Esophagus squamous epithelium (tissue), 4 donors: ENCODE data around the gene DTNA.

ENCODE experiments used
- CTCF ChIP-seq, 6 experiments: fragments of 450-650 bp in 4 of 6; fragments of 200-600 bp in 2 of 6; sonication (generic) in 2 of 6; IDR thresholded peaks; one replicate each; pipeline ENCODE4 v1.5.1; 2016 to 2019; ENCODE audit warnings: antibody characterized with exemption in 6 of 6, mild to moderate bottlenecking in 4 of 6, moderate library complexity in 4 of 6
- POLR2A ChIP-seq, 4 donors: fragments of 450-650 bp; IDR thresholded peaks; one replicate each; pipeline ENCODE4 v1.6.1; 2017; ENCODE audit warnings: antibody characterized with exemption in 4 of 4, mild to moderate bottlenecking in 4 of 4, moderate library complexity in 3 of 4

GRCh38 chr18:34807106-34807796 lies 97.2 kb downstream of the DTNA start:
- no peak for TF ChIP-seq CTCF (IDR thresholded peaks at IDR 0.05)
- no peak for TF ChIP-seq POLR2A (IDR thresholded peaks at IDR 0.05)
